HG03103 (cell line): ENCODE results near the gene USP37.
"Not testable (repeated sequence)": the region's sequence is repeated elsewhere in the genome, so short reads cannot be mapped to it uniquely, and the experiment has no call there.

Experiments used
- ATAC-seq: cut with Tn5 transposase; IDR thresholded peaks from one replicate; pipeline ENCODE4 v1.9.1; 2021; ENCODE audit warnings: low read depth; ENCODE audit not compliant: unreplicated experiment

USP37 gene

DNA sequence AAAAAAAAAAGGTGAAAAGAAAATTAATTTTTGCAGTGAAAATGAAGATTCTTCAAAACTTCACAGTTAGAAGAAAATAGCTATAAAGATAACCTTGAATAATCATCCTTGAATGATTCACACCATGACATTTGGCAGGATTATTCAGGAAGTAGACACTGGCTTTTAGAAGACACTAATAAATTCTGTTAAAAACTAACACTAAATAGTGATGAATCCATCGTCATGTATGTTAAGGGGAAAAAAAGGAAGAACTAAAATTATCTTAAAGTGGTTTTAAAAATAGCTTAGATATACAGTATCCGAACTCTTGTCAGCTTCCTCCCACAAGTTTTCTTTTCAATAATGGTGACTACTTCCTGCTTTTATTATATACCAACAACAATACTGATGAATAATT is 10.2 kb downstream of the USP37 start:
- ATAC-seq, result no peak

DNA sequence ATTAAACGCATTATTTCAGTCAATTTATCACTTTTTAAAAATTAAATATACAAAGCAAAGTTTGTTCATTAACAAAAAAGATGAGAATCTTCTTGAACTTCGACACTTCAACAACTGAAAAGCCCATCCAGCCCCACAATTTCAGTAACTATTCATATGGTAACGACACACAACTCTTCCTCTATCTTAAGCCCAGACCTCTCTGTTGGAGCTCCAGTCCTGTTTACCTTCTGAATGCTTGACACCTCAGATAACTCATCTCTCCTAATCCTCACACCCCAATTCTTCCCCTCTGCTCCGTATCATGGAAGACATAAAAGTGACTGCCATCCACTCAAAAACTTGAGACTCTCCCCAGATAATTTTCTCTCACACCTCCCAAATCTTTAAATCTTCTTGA is 12.6 kb downstream of the USP37 start:
- ATAC-seq, result no peak

DNA sequence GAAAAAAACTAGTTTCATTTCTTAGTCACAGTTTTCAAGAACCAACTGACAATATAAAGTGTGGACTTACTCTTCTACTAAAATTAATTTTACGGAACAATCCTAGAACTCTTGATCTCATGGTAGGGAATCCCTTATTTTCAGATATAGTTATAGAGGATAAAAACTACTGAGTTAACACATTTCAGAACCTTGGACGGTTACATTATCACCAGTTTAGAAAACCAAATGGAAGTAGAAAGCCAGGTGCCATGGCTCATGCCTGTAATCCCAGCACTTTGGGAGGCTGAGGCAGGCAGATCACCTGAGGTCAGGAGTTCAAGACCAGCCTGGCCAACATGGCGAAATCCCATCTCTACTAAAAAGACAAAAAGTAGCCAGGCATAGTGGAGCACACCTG is 13.9 kb downstream of the USP37 start:
- not testable (repeated sequence) for ATAC-seq

DNA sequence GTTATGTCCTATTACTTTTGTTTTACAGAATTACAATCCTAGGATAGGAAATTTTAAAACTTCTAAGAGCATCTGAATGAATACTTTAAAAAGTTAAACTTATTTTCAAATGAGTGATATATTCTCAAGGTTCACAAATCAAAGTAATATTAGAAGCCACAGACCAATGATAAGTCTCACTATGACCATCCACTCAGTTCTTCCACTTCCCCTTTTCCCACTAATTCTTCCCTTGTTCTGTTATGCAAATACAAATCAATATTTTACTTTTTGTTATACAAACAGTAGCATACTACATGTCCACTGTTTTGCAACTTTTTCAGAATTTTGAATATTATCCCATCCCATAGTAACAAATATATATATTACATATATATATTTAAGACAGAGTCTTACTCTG is 20.2 kb downstream of the USP37 start:
- ATAC-seq, result no peak

DNA sequence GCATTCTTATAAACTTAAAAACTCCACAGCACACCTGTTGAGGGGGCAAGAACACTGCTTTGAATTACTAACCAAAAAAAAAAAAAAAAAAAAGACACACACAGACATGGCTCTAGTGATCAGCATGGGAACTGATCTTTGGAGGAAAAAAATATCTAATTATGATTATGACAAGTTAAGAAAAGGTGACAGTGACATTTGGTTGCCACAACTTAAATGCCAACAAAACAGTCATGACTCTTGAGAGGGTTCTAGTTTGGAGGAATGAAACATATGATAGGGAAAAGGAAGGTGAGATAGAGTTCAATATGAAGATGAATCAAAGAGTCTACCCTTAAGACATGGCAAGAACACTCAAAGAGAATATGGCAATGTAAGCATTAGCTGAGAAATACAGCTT is 20.6 kb downstream of the USP37 start:
- no peak for ATAC-seq

DNA sequence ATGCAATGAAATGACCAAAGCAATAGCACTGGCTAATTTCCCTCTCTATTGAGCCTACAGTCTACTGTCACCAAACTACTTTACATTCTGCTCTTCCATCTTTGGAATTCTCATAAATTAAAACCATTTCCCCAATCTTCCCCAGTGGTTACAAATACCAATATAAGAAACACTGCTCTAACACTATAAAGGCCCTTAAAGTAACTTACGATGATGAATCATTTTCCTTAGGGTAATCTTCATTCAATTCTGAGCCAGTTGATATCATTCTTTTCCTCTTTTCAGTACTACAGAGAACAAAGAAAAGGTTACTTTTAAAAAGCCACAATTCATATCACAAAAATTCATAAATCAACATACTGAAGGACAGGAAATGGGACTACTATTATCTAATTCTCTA is 22.1 kb downstream of the USP37 start:
- ATAC-seq, result no peak

DNA sequence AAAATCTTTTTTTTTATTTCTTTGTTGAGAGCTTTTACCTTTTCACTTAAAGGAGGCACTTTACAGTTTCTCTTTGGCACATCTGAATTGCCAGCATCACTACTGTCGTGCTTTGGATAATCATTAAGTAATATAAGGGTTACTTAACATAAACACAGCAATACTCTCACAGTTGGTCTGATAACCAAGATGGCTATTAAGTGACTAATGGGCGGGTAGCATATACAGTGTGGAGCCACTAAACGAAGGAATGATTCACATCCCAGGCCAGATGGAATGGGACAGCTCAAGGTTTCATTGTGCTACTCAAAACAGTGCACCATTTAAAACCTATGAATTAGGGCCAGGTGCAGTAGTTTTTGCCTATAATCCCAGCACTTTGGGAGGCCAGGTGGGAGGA is 28.1 kb downstream of the USP37 start:
- no peak for ATAC-seq

DNA sequence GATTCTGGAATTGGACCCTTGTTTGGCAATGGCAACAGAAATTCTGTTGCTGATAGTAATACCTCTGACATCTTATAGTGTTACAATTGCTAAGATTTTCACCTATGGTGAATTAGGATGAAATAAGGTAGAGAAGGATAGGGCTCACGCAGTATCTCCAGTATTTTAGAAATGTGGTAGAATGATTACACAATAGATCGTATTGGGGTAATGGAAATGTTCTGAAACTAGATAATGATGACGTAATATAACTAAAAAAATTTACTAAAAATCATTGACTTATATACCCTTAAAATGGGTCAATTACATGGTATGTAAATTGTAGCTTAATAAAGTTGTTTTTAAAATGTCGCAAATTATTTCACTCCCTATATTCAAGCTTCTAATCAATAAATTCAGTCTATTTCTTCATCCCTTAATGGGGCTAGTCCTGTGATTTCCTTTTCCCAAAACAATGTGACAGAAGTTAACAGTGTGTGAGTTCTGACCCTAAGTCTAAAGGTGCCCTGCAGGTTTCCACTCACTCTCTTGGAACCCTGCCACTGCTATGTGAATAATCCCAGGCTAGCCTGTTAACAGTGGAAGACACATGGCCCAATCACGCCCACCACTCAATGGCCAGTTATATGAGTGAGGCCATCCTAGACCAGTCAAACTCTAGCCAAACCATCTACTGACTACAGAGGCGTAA is 31.2 kb downstream of the USP37 start:
- ATAC-seq, result no peak

DNA sequence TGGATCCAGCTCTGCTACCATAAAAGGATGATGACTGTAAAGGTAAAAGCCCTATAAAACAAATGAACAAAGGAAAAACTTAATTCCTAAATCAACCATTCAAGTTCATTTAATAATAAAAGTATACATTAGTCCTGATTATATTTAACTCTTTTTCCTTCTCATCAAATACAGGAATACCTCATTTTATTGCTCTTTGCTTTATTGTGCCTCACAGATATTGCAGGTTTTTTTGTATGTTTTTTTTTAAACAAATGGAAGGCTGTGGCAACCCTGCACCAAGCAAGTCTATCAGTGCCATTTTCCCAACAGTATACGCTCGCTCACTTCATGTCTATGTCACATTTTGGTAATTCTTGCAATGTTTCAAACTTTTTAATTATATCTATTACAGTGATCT is 38.2 kb downstream of the USP37 start:
- ATAC-seq, result no peak

DNA sequence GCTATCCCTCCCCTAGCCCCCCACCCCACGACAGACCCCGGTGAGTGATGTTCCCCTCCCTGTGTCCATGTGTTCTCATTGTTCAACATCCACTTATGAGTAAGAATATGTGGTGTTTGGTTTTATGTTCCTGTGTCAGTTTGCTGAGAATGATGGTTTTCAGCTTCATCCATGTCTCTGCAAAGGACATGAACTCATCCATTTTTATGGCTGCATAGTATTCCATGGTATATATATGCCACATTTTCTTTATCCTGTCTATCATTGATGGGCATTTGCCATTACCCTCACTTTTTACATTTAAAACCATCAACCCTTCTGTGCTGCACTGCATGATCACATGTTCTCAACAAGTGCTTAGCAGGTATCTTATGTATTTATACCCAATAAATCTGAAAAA is 39.7 kb downstream of the USP37 start:
- ATAC-seq, result not testable (repeated sequence)

DNA sequence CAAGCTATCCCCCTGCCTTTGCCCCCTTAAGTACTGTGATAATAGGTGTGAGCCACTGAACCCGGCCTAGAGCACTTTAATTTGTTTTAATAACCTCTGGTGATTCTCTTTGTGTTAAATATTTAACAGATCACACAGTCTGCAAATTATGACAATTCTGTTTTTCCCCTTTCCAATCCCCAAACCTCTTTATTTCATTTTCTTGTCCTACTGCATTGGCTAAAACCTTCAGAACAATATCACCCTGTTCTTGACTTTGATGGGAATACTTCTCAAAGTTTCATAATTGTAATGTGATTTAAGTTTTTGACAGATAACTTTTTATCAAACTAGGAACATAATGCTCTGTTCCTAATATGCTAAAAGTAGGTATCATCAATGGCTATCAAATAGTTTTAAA is 44.5 kb downstream of the USP37 start:
- ATAC-seq, result no peak

DNA sequence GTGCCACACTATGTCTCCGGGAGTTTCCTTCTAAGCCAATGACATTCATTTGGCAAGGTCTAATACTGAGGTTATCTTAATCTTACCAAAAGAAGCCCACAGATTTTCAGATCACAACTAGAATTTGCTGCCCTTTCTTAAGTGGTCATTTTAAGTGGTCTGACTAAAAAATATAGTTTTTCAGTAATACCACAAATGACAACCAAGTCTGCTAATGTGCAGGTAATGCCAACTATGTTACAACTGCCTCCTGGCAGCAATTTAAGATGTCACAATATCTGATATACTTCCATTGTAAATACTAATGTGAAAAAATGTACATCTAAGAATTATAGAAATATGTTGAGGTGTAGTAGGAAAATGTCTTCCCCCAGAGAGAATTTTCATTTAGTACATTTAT is 49.3 kb downstream of the USP37 start:
- no peak for ATAC-seq

DNA sequence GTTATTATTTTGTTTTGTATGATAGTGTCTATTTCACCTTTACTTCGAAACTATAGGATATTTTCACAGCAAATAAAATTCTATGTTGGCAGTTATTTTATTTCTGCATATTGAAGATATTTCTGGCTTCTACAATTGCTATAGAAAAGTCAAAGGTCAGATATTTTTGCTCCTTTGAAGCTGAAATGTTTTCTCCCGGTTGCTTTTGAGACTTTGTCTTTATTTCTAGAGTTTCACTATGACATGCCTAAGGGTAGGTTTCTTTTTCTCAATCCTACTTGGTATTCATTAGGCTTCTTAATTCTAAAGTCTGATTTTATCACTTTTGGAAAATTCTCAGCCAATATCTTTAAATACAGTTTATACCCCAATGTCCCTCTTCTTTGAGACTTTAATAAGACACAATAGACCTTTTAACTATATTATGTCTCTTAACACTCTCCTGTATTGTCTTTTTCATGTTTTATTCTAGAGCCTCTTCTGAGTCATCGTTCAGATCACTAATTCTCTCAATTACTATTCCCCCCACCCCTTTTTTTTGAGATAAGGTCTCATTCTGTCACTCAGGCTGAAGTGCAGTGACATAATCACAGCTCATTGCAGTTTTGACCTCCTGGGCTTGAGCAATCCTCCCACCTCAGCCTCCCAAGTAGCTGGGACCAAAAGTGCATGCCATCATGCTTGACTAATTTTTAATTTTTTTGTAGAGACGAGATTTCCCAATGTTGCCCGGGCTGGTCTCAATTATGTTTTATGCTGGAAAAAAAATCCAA is 50.5 kb downstream of the USP37 start:
- ATAC-seq, result no peak

DNA sequence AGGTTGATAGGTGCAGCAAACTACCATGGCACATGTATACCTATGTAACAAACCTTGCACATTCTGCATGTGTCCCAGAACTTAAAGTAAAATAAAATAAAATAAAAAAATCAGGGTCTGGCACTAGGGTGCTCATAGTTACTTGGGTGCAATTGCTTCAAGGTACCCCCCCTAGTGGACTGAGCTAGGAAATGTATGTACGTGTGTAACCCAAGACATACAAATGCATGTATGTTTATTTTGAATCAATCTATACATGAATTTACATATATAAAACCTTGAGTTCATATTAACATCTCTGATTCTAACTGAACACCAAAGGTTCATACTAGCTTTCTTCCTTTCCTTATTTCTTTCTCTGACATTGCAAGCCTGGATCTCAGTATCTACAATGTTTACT is 51.5 kb downstream of the USP37 start:
- no peak for ATAC-seq

DNA sequence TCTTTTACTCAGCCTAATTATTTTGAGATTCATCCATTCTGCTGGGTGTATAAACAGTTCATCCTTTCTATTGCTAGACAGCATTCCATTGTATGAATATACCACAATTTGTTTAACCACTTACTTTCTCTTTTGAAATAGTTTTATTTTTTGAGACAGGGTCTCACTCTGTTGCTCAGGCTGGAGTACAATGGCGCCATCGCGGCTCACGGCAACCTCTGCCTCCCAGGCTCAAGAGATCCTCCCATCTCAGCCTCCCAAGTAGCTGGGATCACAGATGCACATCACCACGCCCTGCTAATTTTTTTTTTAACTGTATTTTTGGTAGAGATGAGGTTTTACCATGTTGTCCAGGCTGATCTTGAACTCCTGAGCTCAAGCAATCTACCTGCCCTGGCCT is 54.5 kb downstream of the USP37 start:
- ATAC-seq, result no peak

DNA sequence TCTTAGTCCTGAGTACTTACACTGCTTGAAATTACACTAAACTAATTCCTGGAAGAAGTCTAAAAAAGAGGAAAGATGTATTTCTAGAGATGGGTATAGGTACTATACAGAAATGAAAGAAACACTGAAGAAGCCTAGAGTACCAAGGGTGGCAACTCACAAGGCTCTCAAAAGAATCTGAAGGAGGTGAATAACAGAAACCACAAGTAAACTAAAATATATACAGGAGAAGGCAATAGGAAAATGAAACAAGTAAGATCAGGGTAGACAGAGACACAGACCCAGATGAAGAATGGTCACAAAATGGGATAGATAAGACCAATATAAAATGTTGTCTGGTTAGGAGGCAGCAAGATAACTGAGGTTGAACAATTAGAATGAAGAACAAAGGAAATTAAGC is 59.9 kb downstream of the USP37 start:
- ATAC-seq, result no peak

DNA sequence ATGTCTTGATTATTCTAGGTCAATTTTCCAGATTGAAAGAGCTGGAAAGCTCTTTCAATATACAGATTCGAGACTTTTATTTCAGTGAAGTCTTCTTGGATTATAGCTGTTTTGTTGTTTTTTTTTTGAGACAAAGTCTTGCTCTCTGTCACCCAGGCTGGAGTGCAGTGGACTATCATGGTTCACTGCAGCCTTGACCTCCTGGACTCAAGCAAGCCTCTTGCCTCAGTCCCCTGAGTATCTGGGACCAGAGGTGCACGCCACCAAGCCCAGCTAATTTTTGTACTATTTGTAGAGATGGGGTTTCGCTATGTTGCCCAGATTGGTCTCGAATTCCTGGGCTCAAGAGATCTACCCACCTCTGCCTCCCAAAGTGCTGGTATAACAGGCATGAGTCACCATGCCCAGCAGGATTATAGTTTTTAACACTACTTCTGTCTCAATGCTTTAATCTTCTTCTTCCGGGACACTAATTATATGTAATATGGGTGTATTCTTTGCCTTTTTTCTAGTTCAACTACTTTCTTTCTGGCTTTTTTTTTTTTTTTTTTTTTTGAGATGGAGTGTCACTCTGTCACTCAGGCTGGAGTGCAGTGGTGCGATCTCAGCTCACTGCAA is 62.3 kb downstream of the USP37 start:
- no peak for ATAC-seq

DNA sequence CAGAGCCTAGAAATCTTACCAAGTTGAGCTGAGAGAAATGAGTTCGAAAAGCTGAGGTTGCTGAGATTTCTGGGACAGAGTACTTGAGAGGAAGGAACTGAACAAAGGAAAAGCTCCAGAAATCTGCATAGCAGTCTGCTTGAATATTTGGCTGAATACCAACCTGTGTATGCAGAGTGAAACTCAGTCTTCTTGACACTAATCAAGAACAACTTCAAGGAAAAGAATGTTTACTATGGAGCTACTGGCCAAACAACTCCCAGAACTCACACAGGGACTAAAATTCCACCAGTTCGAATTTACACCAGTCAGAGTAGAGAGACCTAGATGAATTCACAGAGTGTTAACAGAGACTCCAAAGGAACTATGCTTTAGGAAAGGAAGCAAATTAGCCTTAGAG is 66.5 kb downstream of the USP37 start:
- ATAC-seq, result no peak

DNA sequence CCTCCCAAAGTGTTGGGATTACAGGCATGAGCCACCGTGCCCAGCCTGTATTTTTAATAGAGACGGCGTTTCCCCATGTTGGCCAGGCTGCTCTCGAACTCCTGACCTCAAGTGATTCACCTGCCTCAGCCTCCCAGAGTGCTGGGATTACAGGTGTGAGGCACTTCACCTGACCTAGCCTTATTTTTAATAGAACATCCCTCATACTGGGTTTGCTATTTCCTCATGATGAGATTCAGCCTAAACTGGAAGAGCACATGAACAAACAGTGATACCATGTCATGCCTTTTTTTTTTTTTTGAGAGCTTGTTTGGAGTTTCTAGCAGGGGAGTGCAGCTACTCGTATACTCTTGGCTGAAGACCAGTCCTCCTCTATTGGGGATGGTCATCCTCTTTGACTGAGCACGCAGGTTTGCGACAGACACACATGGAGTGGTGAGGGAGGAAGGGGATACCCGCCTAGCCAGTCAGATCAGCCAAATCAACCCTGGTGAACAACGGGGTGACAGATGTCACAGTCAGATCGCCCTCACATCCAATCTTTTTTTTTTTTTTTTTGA is 67.6 kb downstream of the USP37 start:
- ATAC-seq, result no peak

DNA sequence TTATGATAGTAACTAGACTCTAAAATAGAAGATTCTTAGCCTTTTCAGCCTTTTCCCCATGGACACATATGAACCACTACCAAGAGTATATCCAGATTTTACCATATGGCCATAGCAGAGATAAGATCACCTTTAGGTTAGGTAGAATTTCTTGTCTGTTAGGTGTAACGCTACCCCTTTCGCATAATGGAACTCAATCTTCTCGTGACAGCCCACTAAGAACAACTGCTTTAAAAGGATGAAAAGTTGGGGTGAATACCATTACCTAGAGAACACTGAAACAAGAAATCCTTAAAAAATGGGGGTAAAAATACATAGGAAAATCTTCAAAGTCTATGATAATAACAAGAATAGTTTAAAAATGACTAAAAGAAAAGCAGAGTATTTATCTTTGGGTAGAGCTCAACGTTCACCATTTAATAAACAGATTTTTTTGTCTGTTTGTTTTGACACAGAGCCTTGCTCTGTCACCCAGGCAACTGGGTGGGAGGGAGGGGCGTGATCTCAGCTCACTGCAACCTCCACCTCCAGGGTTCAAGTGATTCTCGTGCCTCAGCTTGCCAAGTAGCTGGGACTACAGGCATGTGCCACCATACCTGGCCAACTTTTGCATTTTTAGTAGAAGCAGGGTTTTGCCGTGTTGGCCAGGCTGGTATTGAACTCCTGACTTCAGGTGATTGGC is 82.0 kb downstream of the USP37 start:
- no peak for ATAC-seq

DNA sequence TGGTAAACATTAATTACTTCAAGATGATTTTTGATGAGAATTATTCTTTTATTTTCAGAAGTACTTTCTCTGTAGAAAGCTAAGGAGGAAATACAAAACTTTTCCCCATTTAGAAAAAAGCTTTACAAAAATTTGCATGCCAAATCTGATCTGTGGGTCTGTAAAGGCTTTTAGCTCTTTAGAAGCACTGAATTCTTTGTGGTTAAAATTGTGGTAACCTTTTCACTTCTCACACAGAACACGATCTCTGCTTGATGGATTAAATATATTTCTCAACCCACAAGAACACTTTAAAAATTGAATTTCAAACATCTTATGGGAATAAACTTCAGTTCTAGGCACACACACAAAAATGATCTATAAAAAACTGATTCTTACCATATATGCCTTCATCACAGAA is 85.5 kb downstream of the USP37 start:
- ATAC-seq, result no peak
